Retinal pigment epithelial cell (primary cell): ENCODE data around the gene MTFMT.

Experiments
- DNase-seq: peaks from one replicate; pipeline ENCODE4 v3.0.0-alpha.2; 2010; ENCODE audit warnings: low read depth
- H3K4me3 ChIP-seq: 2 replicates; pipeline ENCODE4 v1.5.1; 2011; ENCODE audit warnings: mild to moderate bottlenecking, low read length, control low read depth, moderate library complexity
- CTCF ChIP-seq: conservative IDR thresholded peaks from 2 replicates; pipeline ENCODE4 v1.5.1; 2011; ENCODE audit warnings: low read depth, low read length, control low read depth, inconsistent platforms

The MTFMT gene

DNA sequence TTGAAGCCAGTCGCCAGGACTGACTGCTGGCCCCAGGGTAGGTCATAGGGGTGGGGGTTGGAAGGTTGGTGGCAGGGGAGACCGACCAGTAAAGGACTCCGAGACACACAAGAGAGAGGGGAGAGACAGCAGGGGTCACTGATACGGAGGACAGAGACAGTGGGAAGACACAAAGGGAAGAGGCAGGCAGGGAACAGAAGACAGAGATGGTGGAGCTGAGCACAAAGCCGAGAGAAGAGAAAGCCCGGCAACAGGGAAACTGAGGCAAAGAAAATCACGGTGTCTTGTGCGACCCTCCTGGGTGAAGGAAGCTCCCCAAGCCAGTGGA, 37.8 kb upstream of the MTFMT start:
- no peak for TF ChIP-seq CTCF
- H3K4me3 ChIP-seq: no peak overlapping the region
- no peak for DNase-seq

GRCh38 chr15:65066635-65067316, 37.3 kb upstream of the MTFMT start:
- no peak overlapping the region for H3K4me3 ChIP-seq
- no peak for DNase-seq
- TF ChIP-seq CTCF: no peak

GRCh38 chr15:65066001-65066634, 36.7 kb upstream of the MTFMT start:
- no peak overlapping the region for H3K4me3 ChIP-seq
- TF ChIP-seq CTCF: no peak
- no peak for DNase-seq

GRCh38 chr15:65062726-65063125, 33.3 kb upstream of the MTFMT start:
- H3K4me3 ChIP-seq: no peak overlapping the region
- DNase-seq: no peak
- TF ChIP-seq CTCF: no peak

DNA sequence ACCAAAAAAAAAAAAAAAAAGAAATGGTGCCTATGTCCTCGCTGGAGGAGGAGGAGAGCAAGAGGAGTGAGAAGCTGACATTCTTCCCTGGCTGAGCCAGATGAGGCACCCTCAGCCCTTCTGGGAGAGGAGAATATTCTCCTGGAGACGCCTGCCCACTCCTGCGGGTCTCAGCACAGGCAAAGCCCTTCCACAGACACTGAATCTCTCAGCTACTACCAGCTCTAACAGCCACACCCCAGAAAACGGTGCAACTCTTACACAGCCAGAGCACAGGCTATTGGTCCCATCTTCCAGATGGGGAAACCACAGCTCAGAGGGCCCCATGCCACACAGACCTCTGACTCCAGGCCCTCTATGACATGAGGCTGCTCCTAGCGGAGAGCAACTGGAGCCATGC, 32.6 kb upstream of the MTFMT start:
- no peak overlapping the region for H3K4me3 ChIP-seq
- DNase-seq: no peak
- no peak for TF ChIP-seq CTCF

DNA sequence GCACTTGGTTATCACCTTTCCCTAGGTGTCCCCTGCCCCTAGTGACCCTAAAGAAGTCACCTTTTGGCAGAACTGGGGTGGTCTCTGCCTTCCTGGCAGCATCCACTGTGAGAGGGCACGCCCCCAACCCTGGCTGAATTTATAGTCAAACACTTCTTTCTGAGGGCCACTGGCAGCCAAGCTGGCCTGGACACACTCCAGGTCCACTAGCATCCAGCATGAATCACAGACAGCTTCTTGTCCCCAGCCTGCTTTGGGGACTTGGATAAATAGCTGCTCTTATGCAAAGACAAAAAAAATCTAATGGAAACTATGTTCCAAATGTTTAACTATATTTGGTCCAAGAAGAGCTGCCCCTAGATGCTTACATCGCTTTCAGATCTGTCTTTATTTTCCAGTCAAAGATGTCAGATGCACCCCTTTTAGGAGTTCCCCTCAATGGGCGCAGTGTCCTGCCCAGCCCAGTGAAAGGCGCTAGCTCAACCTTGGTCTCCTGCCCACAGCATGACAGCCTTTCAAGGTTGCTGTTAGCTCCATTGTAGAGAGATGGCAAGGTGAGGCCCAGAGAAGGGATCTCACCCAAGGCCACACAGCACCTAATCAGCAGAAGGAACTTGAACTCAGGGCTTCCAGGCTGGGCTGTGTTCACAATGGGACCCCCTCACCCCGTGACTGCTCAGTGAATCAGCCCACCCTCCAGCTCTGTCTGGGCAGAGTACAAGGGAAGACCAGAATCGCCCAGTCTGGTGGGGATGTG, 31.4 kb upstream of the MTFMT start:
- H3K4me3 ChIP-seq: no peak overlapping the region

More for the DNA sequence above, 31.4 kb upstream of the MTFMT start:
- TF ChIP-seq CTCF: no peak
- no peak for DNase-seq
